SK-N-DZ (cell line): ENCODE data around the gene RTL10.

ENCODE experiments used
- DNase-seq: peaks from one replicate; pipeline ENCODE4 v3.0.0-alpha.2; 2015; ENCODE audit warnings: low spot score

RTL10 gene

DNA sequence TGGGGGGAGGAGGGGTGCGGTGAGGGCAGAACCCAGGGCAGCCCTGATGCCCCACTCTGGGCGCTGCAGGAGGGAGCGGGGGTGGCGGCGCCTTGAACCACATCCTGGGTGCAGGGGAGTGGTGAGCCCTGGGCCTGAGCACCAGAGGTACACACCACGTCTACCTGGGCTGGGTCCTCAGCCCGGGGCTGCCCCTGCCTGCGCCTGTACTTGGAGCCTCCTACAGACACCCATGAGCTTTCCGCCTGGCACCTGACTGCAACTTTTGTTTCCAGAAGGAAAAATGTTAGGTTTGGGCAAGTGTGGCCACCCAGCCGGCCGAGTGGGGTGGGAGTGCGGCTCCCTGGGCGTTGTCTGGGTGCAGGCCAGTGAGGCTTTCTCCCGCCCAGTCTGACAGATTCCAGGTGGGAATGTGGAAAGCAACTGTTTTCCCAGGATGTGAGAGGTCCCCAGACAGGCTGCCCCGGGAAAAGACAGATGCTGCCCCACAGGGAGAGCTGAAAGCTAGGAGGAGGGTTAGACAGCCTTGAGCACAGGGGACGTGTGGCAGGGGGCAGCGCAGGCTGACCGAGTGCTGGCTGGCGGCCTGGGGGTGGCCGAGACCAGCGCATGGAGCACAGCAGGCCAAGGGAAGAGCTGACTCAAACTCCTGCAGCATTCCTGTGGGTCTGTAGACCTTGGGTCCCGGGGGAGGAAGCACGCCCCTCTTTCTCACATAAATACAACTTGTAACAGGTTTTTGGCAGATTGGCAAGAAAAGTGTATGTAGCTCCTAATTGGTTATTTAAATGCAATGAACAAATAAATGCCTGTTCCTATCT lies 44.1 kb downstream of the RTL10 start:
- no peak for DNase-seq

GRCh38 chr22:19809741-19810140 lies 44.9 kb downstream of the RTL10 start:
- DNase-seq = no peak

- no peak for DNase-seq
These were observed 45.7 kb downstream of the RTL10 start for GRCh38 chr22:19808873-19809478.

DNA sequence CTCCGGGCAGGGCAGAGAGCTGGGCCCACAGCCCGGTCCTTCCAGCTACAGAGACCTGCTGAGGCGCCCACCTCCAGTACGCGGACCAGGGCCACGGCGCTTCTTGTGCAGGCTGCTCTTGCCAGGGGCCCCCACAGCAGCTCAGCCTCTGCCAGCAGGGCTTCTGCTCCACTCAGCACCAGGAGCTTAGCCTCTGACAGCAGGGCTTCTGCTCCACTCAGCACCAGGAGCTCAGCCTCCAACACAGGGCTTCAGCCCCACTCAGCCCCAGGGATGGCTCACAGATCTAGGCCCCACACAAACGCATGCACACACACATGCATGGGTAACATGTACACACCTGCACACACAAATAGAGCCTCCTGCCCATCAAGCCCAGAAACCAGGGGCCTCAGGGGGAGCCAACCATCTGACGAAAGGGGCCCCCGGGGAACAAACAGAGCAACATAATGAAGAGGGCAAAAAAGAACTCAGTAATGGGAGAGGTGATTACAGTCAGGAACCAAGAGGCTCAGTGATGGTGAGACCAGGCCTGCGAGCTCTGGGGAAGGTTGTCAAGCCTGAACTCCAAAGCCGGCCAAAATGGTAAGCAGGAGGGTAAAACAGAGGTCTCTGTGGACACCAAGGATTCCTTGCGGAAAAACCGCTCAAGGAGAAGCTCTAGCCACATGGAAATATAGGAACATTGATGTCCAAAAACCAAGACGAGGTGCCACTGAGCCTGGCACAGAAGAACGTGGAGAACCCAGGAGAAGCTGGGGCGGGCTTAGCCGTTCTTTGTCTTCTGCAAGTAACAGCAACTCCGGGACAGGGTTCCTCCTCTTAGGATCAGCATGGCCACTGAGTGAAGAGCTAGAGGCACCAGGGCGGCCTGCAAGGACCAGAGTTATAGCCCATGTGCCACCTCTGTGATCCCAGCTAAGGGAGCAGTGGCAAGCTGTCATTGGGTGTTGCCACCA lies 46.5 kb downstream of the RTL10 start:
- DNase-seq = no peak

- DNase-seq = no peak
These were observed 47.3 kb downstream of the RTL10 start for GRCh38 chr22:19807161-19807913.

GRCh38 chr22:19806213-19807160 lies 48.2 kb downstream of the RTL10 start:
- DNase-seq = no peak

DNA sequence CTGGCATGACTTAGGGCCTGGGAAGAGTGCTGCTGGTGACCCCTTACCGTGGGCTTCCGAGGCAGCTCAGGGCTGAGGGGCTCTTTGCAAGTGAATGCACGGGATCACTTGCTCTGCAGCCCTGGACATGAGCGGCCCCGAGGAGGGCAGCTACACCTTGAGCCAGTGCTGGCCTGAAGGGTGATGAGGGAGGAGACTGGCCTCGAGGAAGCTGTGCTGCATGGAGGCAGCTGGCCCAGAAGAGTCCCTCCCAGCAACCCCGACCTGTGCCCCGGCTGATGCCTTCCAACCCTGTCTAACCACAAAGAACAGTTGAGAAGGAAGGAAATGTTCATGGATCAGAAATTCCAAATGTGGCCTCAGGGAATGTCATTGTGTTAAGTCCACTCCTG lies 48.9 kb downstream of the RTL10 start:
- no peak for DNase-seq
